Activated CD8-positive, alpha-beta T cell treated with anti-CD3 and anti-CD28 coated beads for 36 hours (primary cell): ENCODE measurements around the gene TRIM3. TPM values are rescaled to one million over a fixed set of nuclear protein-coding genes. Genes with fewer than 3 reads are reported as not detected.
A peak's percentile ranks its signal among the peaks of the same experiment; 100 is the strongest.

Experiments
- ATAC-seq: fragments of 200-7000 bp; cut with Tn5 transposase; one replicate; pipeline ENCODE4 v1.10.0; 2021; ENCODE audit warnings: mild to moderate bottlenecking, moderate library complexity
- CTCF ChIA-PET: fragments of 350-600 bp; sonication (Branson Sonifier 250); formaldehyde crosslinking; loops from one replicate; lab custom pipeline; 2021; ENCODE audit warnings: antibody characterized with exemption; lab: Charles Lee
- POLR2A ChIA-PET: fragments of 350-600 bp; sonication (Branson Sonifier 250); formaldehyde crosslinking; loops from one replicate; lab custom pipeline; 2021; ENCODE audit warnings: antibody characterized with exemption; lab: Charles Lee
- DNase-seq: peaks from one replicate; pipeline ENCODE4 v3.0.0-alpha.2; 2020
- H3K27ac Mint-ChIP-seq: one replicate; pipeline ENCODE4 v1.8.0; 2021; ENCODE audit warnings: mild to moderate bottlenecking, mixed read lengths
- H3K27me3 Mint-ChIP-seq: one replicate; pipeline ENCODE4 v1.8.0; 2021; ENCODE audit warnings: mixed read lengths
- H3K36me3 Mint-ChIP-seq: one replicate; pipeline ENCODE4 v1.8.0; 2021; ENCODE audit warnings: low read depth, mixed read lengths
- H3K4me1 Mint-ChIP-seq: one replicate; pipeline ENCODE4 v1.8.0; 2021; ENCODE audit warnings: low read depth, mixed read lengths
- H3K4me3 Mint-ChIP-seq: one replicate; pipeline ENCODE4 v1.8.0; 2021; ENCODE audit warnings: mild to moderate bottlenecking, moderate library complexity, mixed read lengths
- H3K9me3 Mint-ChIP-seq: one replicate; pipeline ENCODE4 v1.8.0; 2021; ENCODE audit warnings: mixed read lengths
- CTCF ChIP-seq: fragments of 200-600 bp; IDR thresholded peaks from one replicate; pipeline ENCODE4 v1.8.0; 2022; ENCODE audit warnings: antibody characterized with exemption, mild to moderate bottlenecking
- intact Hi-C: fragments of 100-400 bp; cut with micrococcal nuclease; formaldehyde crosslinking; loops from one replicate; pipeline ENCODE4 v1.10.0; 2022
- total RNA-seq, 2 experiments: library from RNA; stranded (reverse); gene quantifications; one replicate each; pipeline ENCODE4 v1.2.3, GENCODE V29; 2021

TRIM3 gene
- total RNA-seq, 2 experiments from 2014 or later, result 4.4 to 5.5 TPM

GRCh38 chr11:6472934-6473333 lies 807 bp downstream of the TRIM3 start:
- CTCF ChIA-PET, result interaction anchor here (1.1 to 7.7 kb wide), 8 partner anchors 9 to 120 kb away, joined by 4 to 41 read pairs (median 8); partner anchors contain the start of gene HPX
- no peak overlapping the region for H3K27ac Mint-ChIP-seq
- peaks cover 9% of the 10 kb centered on the region for H3K4me1 Mint-ChIP-seq
- H3K27me3 Mint-ChIP-seq, result no peaks in the 10 kb centered on the region
- H3K36me3 Mint-ChIP-seq, result peaks cover 8% of the 10 kb centered on the region
- no peak for DNase-seq
- TF ChIP-seq CTCF, result no peak
- ATAC-seq, result no peak
- H3K4me3 Mint-ChIP-seq, result peak overlapping the region; percentile 50
- POLR2A ChIA-PET, result interaction anchor here (0.6 to 2.8 kb wide), 6 partner anchors 11 to 269 kb away, joined by 3 to 17 read pairs (median 3); no protein-coding TSS in a partner anchor
- intact Hi-C loops, result no loop called here
- no peaks in the 10 kb centered on the region for H3K9me3 Mint-ChIP-seq

GRCh38 chr11:6469599-6469998 lies 4.1 kb downstream of the TRIM3 start:
- no peaks in the 10 kb centered on the region for H3K36me3 Mint-ChIP-seq
- no peak for TF ChIP-seq CTCF
- CTCF ChIA-PET, result interaction anchor here (2.0 to 3.0 kb wide), 3 partner anchors 26 to 107 kb away, joined by 6 to 21 read pairs (median 14); no protein-coding TSS in a partner anchor
- DNase-seq (no peak), ATAC-seq (no peak)
- intact Hi-C loops, result no loop called here
- peaks cover 9% of the 10 kb centered on the region for H3K4me1 Mint-ChIP-seq
- H3K9me3 Mint-ChIP-seq, result no peaks in the 10 kb centered on the region
- no peak overlapping the region for H3K4me3 Mint-ChIP-seq
- POLR2A ChIA-PET, result interaction anchor here (1.0 kb wide), 1 partner anchor 23 kb away, joined by 3 read pairs; no protein-coding TSS in a partner anchor
- H3K27me3 Mint-ChIP-seq, result no peaks in the 10 kb centered on the region
- H3K27ac Mint-ChIP-seq, result no peak overlapping the region

- Mint-ChIP-seq H3K4me1 (peaks cover 9% of the 10 kb centered on the region), H3K4me3 (no peak overlapping the region), H3K36me3 (no peaks in the 10 kb centered on the region), H3K9me3 (no peaks in the 10 kb centered on the region), H3K27me3 (no peaks in the 10 kb centered on the region), H3K27ac (no peak overlapping the region)
- ATAC-seq (peak; percentile 67), DNase-seq (peak; percentile 45)
- no peak for TF ChIP-seq CTCF
- ChIA-PET CTCF (interaction anchor here (2.0 to 3.0 kb wide), 3 partner anchors 25 to 106 kb away, joined by 6 to 21 read pairs (median 14); no protein-coding TSS in a partner anchor), POLR2A (interaction anchor here (1.0 kb wide), 1 partner anchor 23 kb away, joined by 3 read pairs; no protein-coding TSS in a partner anchor)
- intact Hi-C loops, result no loop called here
Observed at GRCh38 chr11:6468712-6469495, 4.8 kb downstream of the TRIM3 start.

- intact Hi-C loops, result no loop called here
- no peak for ATAC-seq
- Mint-ChIP-seq H3K9me3 (no peaks in the 10 kb centered on the region), H3K27me3 (no peaks in the 10 kb centered on the region), H3K4me3 (no peak overlapping the region), H3K27ac (no peak overlapping the region), H3K36me3 (no peaks in the 10 kb centered on the region), H3K4me1 (no peaks in the 10 kb centered on the region)
- POLR2A ChIA-PET, result interaction anchor here (0.7 to 0.9 kb wide), 2 partner anchors 14 to 22 kb away, joined by 3 read pairs; partner anchors contain the start of genes ARFIP2 and TIMM10B
- no peak for TF ChIP-seq CTCF
- DNase-seq, result no peak
- CTCF ChIA-PET, result interaction anchor here (1.0 to 2.1 kb wide), 4 partner anchors 15 to 96 kb away, joined by 3 to 9 read pairs (median 6); no protein-coding TSS in a partner anchor
Observed at GRCh38 chr11:6459099-6459450, 14.7 kb downstream of the TRIM3 start.
